Nephron (organoid): ENCODE data around the gene CA9.

ENCODE experiments used
- H3K27ac Mint-ChIP-seq, 3 experiments: 2 replicates each; pipeline ENCODE4 v1.8.0; 2020; ENCODE audit warnings: mixed read lengths in 3 of 3, mild to moderate bottlenecking in 2 of 3, moderate library complexity in 1 of 3
- H3K27me3 Mint-ChIP-seq: 2 replicates; pipeline ENCODE4 v1.8.0; 2021; ENCODE audit warnings: low read depth, mild to moderate bottlenecking, moderate library complexity, mixed read lengths
- H3K36me3 Mint-ChIP-seq: 2 replicates; pipeline ENCODE4 v1.8.0; 2020; ENCODE audit warnings: low read depth, mixed read lengths
- H3K4me1 Mint-ChIP-seq: 2 replicates; pipeline ENCODE4 v1.8.0; 2020; ENCODE audit warnings: mixed read lengths
- H3K4me3 Mint-ChIP-seq, 3 experiments: 2 replicates each; pipeline ENCODE4 v1.8.0; 2020; ENCODE audit warnings: mild to moderate bottlenecking in 3 of 3, mixed read lengths in 3 of 3, moderate library complexity in 2 of 3
- H3K9me3 Mint-ChIP-seq: 2 replicates; pipeline ENCODE4 v1.8.0; 2020; ENCODE audit warnings: mixed read lengths
- TF ChIP-seq, protein P1 (sequence below), 3 experiments: fragments of 200-600 bp; sonication (generic); IDR thresholded peaks; one replicate each; pipeline ENCODE4 v1.5.0; 2021; ENCODE audit warnings: antibody characterized with exemption in 3 of 3; ENCODE audit not compliant: unreplicated experiment in 3 of 3

The CA9 gene

DNA sequence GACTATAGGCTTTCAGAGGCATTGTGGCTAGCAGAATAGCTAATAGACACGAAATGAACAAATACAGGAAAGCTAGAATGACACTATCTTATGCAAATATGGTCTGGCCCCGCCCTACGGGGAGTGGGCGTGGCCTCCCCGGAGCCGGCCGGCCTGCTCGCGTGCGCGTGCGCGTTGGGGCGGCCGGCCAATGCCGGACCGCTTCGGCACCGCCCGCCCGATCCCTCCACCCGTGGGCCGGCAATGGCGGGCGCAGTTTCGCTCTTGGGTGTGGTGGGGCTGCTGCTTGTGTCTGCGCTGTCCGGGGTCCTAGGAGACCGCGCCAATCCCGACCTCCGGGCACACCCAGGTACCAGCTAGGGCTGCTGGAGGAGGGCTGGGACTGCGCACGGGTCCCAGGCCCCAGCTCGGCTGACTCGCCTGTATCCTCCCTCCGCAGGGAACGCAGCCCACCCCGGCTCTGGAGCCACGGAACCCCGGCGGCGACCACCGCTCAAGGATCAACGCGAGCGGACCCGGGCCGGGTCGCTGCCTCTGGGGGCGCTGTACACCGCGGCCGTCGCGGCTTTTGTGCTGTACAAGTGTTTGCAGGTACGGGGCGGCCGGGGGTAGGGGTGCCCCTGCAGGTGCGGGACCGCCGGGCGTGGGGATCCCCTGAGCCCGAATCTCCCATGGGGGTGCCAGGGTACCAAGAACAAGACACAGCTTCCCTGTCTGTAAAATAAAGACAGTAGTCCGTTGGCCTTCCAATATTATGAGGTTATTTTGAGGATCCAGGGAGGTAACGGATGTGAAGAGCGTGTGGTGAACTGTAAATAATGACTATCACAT, 15.4 kb upstream of the CA9 start, which contains the start of gene CCDC107:
CCDC107 (plus strand) TSS at position 156 of the 831 bp plus-strand sequence; CDS start at position 244, 88 bp downstream.
- peak within 1 kb of the TSS; percentile 78 to 88 (median 84) for H3K4me3 Mint-ChIP-seq
- H3K27me3 Mint-ChIP-seq, result peaks cover 5% of the 10 kb centered on the region
- TF ChIP-seq, protein P1, sequence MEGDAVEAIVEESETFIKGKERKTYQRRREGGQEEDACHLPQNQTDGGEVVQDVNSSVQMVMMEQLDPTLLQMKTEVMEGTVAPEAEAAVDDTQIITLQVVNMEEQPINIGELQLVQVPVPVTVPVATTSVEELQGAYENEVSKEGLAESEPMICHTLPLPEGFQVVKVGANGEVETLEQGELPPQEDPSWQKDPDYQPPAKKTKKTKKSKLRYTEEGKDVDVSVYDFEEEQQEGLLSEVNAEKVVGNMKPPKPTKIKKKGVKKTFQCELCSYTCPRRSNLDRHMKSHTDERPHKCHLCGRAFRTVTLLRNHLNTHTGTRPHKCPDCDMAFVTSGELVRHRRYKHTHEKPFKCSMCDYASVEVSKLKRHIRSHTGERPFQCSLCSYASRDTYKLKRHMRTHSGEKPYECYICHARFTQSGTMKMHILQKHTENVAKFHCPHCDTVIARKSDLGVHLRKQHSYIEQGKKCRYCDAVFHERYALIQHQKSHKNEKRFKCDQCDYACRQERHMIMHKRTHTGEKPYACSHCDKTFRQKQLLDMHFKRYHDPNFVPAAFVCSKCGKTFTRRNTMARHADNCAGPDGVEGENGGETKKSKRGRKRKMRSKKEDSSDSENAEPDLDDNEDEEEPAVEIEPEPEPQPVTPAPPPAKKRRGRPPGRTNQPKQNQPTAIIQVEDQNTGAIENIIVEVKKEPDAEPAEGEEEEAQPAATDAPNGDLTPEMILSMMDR (IDR thresholded peaks at IDR 0.05; ENCODE audit: unreplicated experiment in 3 of 3), result peak; percentile 75 to 86 (median 77)
- peaks cover 50% of the 10 kb centered on the region for H3K4me1 Mint-ChIP-seq
- peak within 1 kb of the TSS; percentile 99 for H3K27ac Mint-ChIP-seq
- no peaks in the 10 kb centered on the region for H3K9me3 Mint-ChIP-seq
- H3K36me3 Mint-ChIP-seq, result peaks cover 28% of the 10 kb centered on the region

DNA sequence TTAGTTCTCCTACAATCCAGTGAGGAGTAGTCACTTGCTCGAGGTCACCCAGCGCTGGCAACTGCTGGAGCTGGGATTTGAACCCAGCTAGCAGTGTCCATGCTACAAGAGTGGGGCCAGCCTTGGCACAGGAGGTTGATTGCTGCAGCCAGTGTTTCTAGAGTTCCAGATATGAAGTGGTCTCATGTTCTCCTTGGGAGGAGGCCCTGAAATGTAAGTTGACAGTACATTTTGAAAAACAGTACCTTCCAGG, 14.8 kb upstream of the CA9 start:
- Mint-ChIP-seq H3K36me3 (peaks cover 28% of the 10 kb centered on the region), H3K27ac (peak overlapping the region; percentile 99), H3K4me3 (peak overlapping the region; percentile 78 to 88 (median 84)), H3K4me1 (peaks cover 55% of the 10 kb centered on the region), H3K27me3 (peaks cover 5% of the 10 kb centered on the region), H3K9me3 (no peaks in the 10 kb centered on the region)
- TF ChIP-seq, protein P1 (IDR thresholded peaks at IDR 0.05; ENCODE audit: unreplicated experiment in 3 of 3), result no peak

DNA sequence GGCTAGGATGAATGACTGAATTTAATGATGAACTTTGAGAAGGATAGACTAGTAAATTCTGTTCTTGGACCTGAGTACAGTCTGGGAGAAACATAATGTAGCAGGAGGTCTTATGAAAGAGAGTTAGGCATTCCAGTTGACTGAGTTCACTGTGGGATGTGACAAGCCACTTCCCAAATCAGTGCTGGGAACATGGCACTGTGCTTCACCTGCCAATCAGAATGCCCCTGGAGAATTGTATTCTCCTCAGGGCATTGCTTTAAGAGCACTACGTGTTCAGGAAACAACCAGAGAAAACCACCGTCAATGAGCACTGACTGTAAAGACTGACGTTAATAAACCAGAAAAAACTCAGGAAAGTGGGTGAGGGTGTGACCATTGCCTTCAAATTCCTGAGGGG, 14.4 kb upstream of the CA9 start:
- no peaks in the 10 kb centered on the region for H3K9me3 Mint-ChIP-seq
- peak overlapping the region; percentile 78 to 88 (median 84) for H3K4me3 Mint-ChIP-seq
- TF ChIP-seq, protein P1 (IDR thresholded peaks at IDR 0.05; ENCODE audit: unreplicated experiment in 3 of 3), result no peak
- H3K4me1 Mint-ChIP-seq, result peaks cover 60% of the 10 kb centered on the region
- peak overlapping the region; percentile 99 for H3K27ac Mint-ChIP-seq
- H3K36me3 Mint-ChIP-seq, result peaks cover 28% of the 10 kb centered on the region
- peaks cover 5% of the 10 kb centered on the region for H3K27me3 Mint-ChIP-seq

GRCh38 chr9:35660966-35661415, 12.7 kb upstream of the CA9 start:
- H3K27me3 Mint-ChIP-seq, result peaks cover 5% of the 10 kb centered on the region
- peaks cover 68% of the 10 kb centered on the region for H3K4me1 Mint-ChIP-seq
- no peaks in the 10 kb centered on the region for H3K9me3 Mint-ChIP-seq
- peak overlapping the region; percentile 80 to 94 (median 92) for H3K27ac Mint-ChIP-seq
- peaks cover 28% of the 10 kb centered on the region for H3K36me3 Mint-ChIP-seq
- peak overlapping the region; percentile 58 to 86 (median 82) for H3K4me3 Mint-ChIP-seq
- TF ChIP-seq, protein P1 (IDR thresholded peaks at IDR 0.05; ENCODE audit: unreplicated experiment in 3 of 3), result peak; percentile 16 to 47 (median 45)

GRCh38 chr9:35661756-35662350, 11.9 kb upstream of the CA9 start:
- peaks cover 68% of the 10 kb centered on the region for H3K4me1 Mint-ChIP-seq

More at GRCh38 chr9:35661756-35662350, 11.9 kb upstream of the CA9 start:
- peaks cover 5% of the 10 kb centered on the region for H3K27me3 Mint-ChIP-seq
- peak overlapping the region; percentile 45 to 73 (median 53) for H3K27ac Mint-ChIP-seq
- peak overlapping the region; percentile 37 to 87 (median 45) for H3K4me3 Mint-ChIP-seq
- TF ChIP-seq, protein P1 (IDR thresholded peaks at IDR 0.05; ENCODE audit: unreplicated experiment in 3 of 3), result no peak
- no peaks in the 10 kb centered on the region for H3K9me3 Mint-ChIP-seq
- H3K36me3 Mint-ChIP-seq, result peaks cover 28% of the 10 kb centered on the region
